Measurements from ENCODE around the gene FGA. TPM values are rescaled to one million over a fixed set of nuclear protein-coding genes. Genes with fewer than 3 reads are reported as not detected.

Gene FGA
- total RNA-seq, 1 experiment from 2014 or later = not detected

DNA sequence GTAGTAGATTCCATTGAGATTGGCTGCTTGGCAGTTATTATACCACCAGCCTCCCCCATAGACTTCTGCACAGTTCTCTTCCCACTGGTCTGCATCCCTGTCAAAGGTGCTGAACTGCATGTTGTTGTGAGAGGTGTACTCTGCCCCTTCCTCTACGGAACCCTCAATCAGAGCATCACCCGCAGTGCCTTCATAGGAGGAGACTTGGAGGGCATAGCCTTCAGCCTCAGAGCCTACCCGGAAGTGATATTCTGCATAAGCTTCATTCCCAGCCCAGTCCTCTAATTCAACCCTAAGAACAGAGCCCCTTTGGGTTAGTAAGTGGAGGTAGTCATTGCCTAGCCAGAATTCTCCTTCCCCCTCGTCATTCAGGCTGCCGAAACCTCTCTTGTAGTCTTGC is 6.3 kb downstream of the FGA start:
- ChIA-PET POLR2A (ENCODE audit: low non-redundant PET) (no interaction called here), CTCF (no interaction called here)
- Histone ChIP-seq H3K4me1 (ENCODE audit: insufficient read depth, low read length, poor library complexity, severe bottlenecking) (no peaks in the 10 kb centered on the region), H3K4me3 (ENCODE audit: low read depth, low read length, poor library complexity, severe bottlenecking) (no peak overlapping the region), H3K36me3 (ENCODE audit: insufficient read depth, low read length, poor library complexity, severe bottlenecking) (no peaks in the 10 kb centered on the region), H3K27ac (ENCODE audit: low read depth, low read length, poor library complexity, severe bottlenecking) (no peak overlapping the region), H3K27me3 (replicated peaks; ENCODE audit: insufficient read depth, low read depth, low read length, poor library complexity) (peaks cover 21% of the 10 kb centered on the region), H3K9me3 (ENCODE audit: low read depth, low read length, poor library complexity, severe bottlenecking) (no peaks in the 10 kb centered on the region)
- TF ChIP-seq, protein P1, sequence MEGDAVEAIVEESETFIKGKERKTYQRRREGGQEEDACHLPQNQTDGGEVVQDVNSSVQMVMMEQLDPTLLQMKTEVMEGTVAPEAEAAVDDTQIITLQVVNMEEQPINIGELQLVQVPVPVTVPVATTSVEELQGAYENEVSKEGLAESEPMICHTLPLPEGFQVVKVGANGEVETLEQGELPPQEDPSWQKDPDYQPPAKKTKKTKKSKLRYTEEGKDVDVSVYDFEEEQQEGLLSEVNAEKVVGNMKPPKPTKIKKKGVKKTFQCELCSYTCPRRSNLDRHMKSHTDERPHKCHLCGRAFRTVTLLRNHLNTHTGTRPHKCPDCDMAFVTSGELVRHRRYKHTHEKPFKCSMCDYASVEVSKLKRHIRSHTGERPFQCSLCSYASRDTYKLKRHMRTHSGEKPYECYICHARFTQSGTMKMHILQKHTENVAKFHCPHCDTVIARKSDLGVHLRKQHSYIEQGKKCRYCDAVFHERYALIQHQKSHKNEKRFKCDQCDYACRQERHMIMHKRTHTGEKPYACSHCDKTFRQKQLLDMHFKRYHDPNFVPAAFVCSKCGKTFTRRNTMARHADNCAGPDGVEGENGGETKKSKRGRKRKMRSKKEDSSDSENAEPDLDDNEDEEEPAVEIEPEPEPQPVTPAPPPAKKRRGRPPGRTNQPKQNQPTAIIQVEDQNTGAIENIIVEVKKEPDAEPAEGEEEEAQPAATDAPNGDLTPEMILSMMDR (conservative IDR thresholded peaks at IDR 0.05; ENCODE audit: low read depth, low read length) = no peak
- TF ChIP-seq EZH2 (IDR thresholded peaks at IDR 0.05; ENCODE audit: borderline replicate concordance, low read depth, low read length, poor library complexity, severe bottlenecking) = no peak
- intact Hi-C loops (cut with micrococcal nuclease; ENCODE audit: unreplicated experiment) = no loop called here
- BruUV-seq (replicated peaks) = no TSS peak
- DNase-seq (ENCODE audit: low spot score) = no peak

DNA sequence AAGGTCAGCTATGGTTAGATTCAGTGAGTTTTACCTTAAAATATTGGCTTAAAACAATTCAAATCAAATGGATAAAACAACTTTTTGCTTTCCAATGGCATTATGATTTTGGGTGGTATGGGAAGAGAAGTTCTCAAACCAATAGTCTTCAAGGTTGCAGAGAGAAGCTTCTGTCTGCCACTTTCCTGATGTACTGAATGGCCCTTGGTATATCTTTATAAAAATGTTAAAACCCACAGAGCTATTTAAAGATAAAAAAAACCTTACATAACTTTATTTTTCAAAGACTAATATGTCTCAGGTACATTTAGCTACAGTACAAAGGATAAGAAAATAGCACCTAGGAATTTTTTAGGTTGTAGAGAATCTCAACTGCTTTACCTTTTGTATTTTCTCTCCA is 6.9 kb downstream of the FGA start:
- H3K36me3 ChIP-seq (ENCODE audit: insufficient read depth, low read length, poor library complexity, severe bottlenecking) = no peaks in the 10 kb centered on the region
- CTCF ChIA-PET = no interaction called here
- H3K27me3 ChIP-seq (replicated peaks; ENCODE audit: insufficient read depth, low read depth, low read length, poor library complexity) = peaks cover 15% of the 10 kb centered on the region
- no peaks in the 10 kb centered on the region for H3K4me1 ChIP-seq (ENCODE audit: insufficient read depth, low read length, poor library complexity, severe bottlenecking)
- no peak overlapping the region for H3K4me3 ChIP-seq (ENCODE audit: low read depth, low read length, poor library complexity, severe bottlenecking)
- H3K9me3 ChIP-seq (ENCODE audit: low read depth, low read length, poor library complexity, severe bottlenecking) = no peaks in the 10 kb centered on the region
- POLR2A ChIA-PET (ENCODE audit: low non-redundant PET) = interaction anchor here (0.7 kb wide), 1 partner anchor 816 kb away, joined by 4 read pairs; no protein-coding TSS in a partner anchor
- H3K27ac ChIP-seq (ENCODE audit: low read depth, low read length, poor library complexity, severe bottlenecking) = no peak overlapping the region
- DNase-seq (ENCODE audit: low spot score) = no peak
- no TSS peak for BruUV-seq (replicated peaks)
- TF ChIP-seq EZH2 (IDR thresholded peaks at IDR 0.05; ENCODE audit: borderline replicate concordance, low read depth, low read length, poor library complexity, severe bottlenecking) = no peak
- TF ChIP-seq, protein P1 (conservative IDR thresholded peaks at IDR 0.05; ENCODE audit: low read depth, low read length) = no peak
- intact Hi-C loops (cut with micrococcal nuclease; ENCODE audit: unreplicated experiment) = no loop called here

GRCh38 chr4:154583230-154583629 is 7.3 kb downstream of the FGA start:
- Histone ChIP-seq H3K4me3 (ENCODE audit: low read depth, low read length, poor library complexity, severe bottlenecking) (no peak overlapping the region), H3K27me3 (replicated peaks; ENCODE audit: insufficient read depth, low read depth, low read length, poor library complexity) (peaks cover 11% of the 10 kb centered on the region), H3K9me3 (ENCODE audit: low read depth, low read length, poor library complexity, severe bottlenecking) (no peaks in the 10 kb centered on the region), H3K36me3 (ENCODE audit: insufficient read depth, low read length, poor library complexity, severe bottlenecking) (no peaks in the 10 kb centered on the region), H3K27ac (ENCODE audit: low read depth, low read length, poor library complexity, severe bottlenecking) (no peak overlapping the region), H3K4me1 (ENCODE audit: insufficient read depth, low read length, poor library complexity, severe bottlenecking) (no peaks in the 10 kb centered on the region)
- ChIA-PET POLR2A (ENCODE audit: low non-redundant PET) (interaction anchor here (0.7 kb wide), 1 partner anchor 816 kb away, joined by 4 read pairs; no protein-coding TSS in a partner anchor), CTCF (no interaction called here)
- DNase-seq (ENCODE audit: low spot score) = no peak
- BruUV-seq (replicated peaks) = no TSS peak
- intact Hi-C loops (cut with micrococcal nuclease; ENCODE audit: unreplicated experiment) = no loop called here
- no peak for TF ChIP-seq EZH2 (IDR thresholded peaks at IDR 0.05; ENCODE audit: borderline replicate concordance, low read depth, low read length, poor library complexity, severe bottlenecking)
- TF ChIP-seq, protein P1 (conservative IDR thresholded peaks at IDR 0.05; ENCODE audit: low read depth, low read length) = no peak

Measured in A673 (cell line).